ENCODE results near the gene CWC27. TPM values are rescaled to one million over a fixed set of nuclear protein-coding genes. Genes with fewer than 3 reads are reported as not detected.

Gene CWC27
- total RNA-seq, 4 donors from 2014 or later, result 9.6 to 18.4 (median 12.6) TPM

DNA sequence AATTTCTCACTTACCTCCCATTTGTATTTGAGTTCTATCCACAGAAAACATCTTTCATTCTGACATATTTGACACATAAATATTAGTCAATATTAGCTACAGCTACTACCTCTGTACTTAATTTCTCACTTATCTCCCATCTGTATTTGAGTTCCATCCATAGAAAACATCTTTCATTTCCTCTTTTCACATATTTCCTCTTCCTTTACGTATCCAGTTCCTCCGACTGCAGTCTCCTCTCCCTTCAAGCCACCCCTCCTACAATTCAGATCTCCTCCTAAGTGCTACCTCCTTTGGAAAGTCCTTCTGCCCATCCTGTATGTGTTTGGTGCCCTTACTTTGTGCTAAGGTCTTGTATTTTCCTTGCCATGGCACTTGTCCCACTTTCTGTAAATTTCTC lies 1.8 kb upstream of the CWC27 start:
- DNase-seq (ENCODE audit: low spot score) (no peak), ATAC-seq (ENCODE audit: low FRiP score) (no peak)
- TF ChIP-seq, protein P1, sequence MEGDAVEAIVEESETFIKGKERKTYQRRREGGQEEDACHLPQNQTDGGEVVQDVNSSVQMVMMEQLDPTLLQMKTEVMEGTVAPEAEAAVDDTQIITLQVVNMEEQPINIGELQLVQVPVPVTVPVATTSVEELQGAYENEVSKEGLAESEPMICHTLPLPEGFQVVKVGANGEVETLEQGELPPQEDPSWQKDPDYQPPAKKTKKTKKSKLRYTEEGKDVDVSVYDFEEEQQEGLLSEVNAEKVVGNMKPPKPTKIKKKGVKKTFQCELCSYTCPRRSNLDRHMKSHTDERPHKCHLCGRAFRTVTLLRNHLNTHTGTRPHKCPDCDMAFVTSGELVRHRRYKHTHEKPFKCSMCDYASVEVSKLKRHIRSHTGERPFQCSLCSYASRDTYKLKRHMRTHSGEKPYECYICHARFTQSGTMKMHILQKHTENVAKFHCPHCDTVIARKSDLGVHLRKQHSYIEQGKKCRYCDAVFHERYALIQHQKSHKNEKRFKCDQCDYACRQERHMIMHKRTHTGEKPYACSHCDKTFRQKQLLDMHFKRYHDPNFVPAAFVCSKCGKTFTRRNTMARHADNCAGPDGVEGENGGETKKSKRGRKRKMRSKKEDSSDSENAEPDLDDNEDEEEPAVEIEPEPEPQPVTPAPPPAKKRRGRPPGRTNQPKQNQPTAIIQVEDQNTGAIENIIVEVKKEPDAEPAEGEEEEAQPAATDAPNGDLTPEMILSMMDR (IDR thresholded peaks at IDR 0.05), result no peak

DNA sequence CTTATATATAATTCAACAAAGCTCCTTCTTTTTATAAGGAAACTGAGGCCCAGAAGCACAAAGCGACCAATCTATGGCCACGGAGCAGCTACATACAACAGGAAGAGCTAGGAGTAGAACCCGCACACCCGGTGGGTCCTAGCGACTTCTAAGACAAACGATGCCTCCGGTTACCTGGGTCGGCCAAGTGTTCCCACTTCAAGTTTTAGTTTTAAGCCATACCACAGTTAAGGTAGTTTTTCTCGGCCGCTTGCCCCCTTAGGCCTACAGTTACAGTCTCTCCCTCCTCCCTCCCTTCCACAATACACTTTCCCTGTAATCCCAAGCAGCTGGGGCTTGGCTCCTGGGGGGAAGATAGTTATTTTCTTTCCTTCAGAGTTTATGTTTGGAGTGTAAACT lies 772 bp upstream of the CWC27 start:
- DNase-seq (ENCODE audit: low spot score), result no peak
- TF ChIP-seq, protein P1 (IDR thresholded peaks at IDR 0.05), result no peak
- ATAC-seq (ENCODE audit: low FRiP score), result peak; percentile 30

DNA sequence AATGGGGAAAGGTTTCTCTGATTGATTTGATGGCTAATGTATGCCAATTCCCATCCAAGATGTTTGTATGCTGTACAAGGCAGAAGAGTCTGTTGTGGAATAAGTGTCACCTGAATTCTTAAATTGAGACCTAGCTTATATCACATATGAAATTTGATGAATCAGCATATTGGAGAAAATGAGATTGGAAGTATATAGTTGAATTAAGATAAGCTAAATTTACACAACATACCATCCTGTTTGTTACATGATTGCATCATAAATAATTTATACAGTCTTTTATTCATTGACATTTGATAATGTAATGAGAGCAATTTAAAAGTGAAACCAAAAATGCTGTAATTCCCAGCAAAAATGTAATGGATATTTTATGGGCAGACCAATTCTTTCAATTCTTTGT lies 1.1 kb downstream of the CWC27 start:
- TF ChIP-seq, protein P1 (IDR thresholded peaks at IDR 0.05), result no peak
- no peak for DNase-seq (ENCODE audit: low spot score)
- no peak for ATAC-seq (ENCODE audit: low FRiP score)

DNA sequence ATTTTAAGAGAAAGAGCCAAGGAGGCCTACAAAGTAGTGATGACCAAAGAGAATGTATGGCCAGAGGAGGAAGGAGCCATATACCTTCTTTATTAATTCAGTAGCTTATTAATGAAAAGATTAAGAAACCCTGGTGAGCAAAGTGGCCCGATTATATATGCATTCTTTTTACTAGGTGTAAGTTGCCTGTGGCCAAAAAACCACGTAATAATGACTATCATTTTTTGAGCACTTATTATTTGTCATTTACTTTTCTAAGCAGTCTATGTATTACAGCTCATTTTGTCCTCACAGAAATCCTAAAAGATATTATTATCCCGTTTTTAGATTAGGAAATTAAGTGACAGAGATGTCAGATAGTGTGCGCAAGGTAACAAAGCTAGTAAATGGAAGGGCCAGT lies 3.0 kb downstream of the CWC27 start:
- ATAC-seq (ENCODE audit: low FRiP score) (no peak), DNase-seq (ENCODE audit: low spot score) (no peak)
- TF ChIP-seq, protein P1 (IDR thresholded peaks at IDR 0.05), result no peak

GRCh38 chr5:64773533-64773932 lies 4.8 kb downstream of the CWC27 start:
- ATAC-seq (ENCODE audit: low FRiP score) (no peak), DNase-seq (ENCODE audit: low spot score) (no peak)
- TF ChIP-seq, protein P1 (IDR thresholded peaks at IDR 0.05), result no peak

- ATAC-seq (ENCODE audit: low FRiP score) (no peak), DNase-seq (ENCODE audit: low spot score) (no peak)
- TF ChIP-seq, protein P1 (IDR thresholded peaks at IDR 0.05), result no peak
These were observed 6.6 kb downstream of the CWC27 start for GRCh38 chr5:64775291-64775690.

GRCh38 chr5:64784451-64785025 lies 15.8 kb downstream of the CWC27 start:
- no peak for ATAC-seq (ENCODE audit: low FRiP score)
- peak; percentile 78 for DNase-seq (ENCODE audit: low spot score)
- TF ChIP-seq, protein P1 (IDR thresholded peaks at IDR 0.05), result peak in 1 of 3 donors; percentile 49
